Caki2 (cell line): ENCODE data around the gene GTF2H2. TPM values are rescaled to one million over a fixed set of nuclear protein-coding genes. Genes with fewer than 3 reads are reported as not detected.
"Not testable (repeated sequence)": the region's sequence is repeated elsewhere in the genome, so short reads cannot be mapped to it uniquely, and the experiment has no call there.

ENCODE experiments used
- DNase-seq: peaks from one replicate; pipeline ENCODE4 v3.0.0-alpha.2; 2015; ENCODE audit warnings: low read depth
- in situ Hi-C: cut with HindIII; loops from 2 replicates; pipeline ENCODE4 v1.10.0; 2016; ENCODE audit warnings: low sequenced_read_pairs, low pct_unique_long_range_greater_than_20kb, mixed read lengths
- total RNA-seq: library from RNA; depleted of rRNA; stranded (reverse); fragments of >200 nt; shearing (Covaris generic); gene quantifications from 2 replicates; pipeline ENCODE4 v1.2.3, GENCODE V29; 2014; ENCODE audit warnings: low replicate concordance; rRNA removed

The GTF2H2 gene
- total RNA-seq, 1 experiment from 2014 or later, result 30.3 TPM

- in situ Hi-C loops, DNase-seq: not testable (repeated sequence)
Measured at GRCh38 chr5:71020643-71021042, 46.8 kb downstream of the GTF2H2 start.

- DNase-seq, in situ Hi-C loops: not testable (repeated sequence)
Measured at GRCh38 chr5:71018376-71019005, 49.0 kb downstream of the GTF2H2 start.

GRCh38 chr5:71014176-71014575 is 53.3 kb downstream of the GTF2H2 start:
- DNase-seq, result no peak
- in situ Hi-C loops, result no loop called here

GRCh38 chr5:71013575-71013974 is 53.9 kb downstream of the GTF2H2 start:
- in situ Hi-C loops, result no loop called here
- DNase-seq, result no peak

GRCh38 chr5:71011194-71011792 is 56.2 kb downstream of the GTF2H2 start:
- in situ Hi-C loops, result no loop called here
- no peak for DNase-seq

- in situ Hi-C loops, DNase-seq: not testable (repeated sequence)
Measured at GRCh38 chr5:71006983-71007382, 60.5 kb downstream of the GTF2H2 start.

Other genes with a start within 250 kb of the GTF2H2 start
- gene SERF1A, start 167.0 kb downstream of the GTF2H2 start, total RNA-seq, result 7.8 and 9.0 TPM in 2 replicates
- gene SMN1, start 142.6 kb downstream of the GTF2H2 start, total RNA-seq, result 7.5 and 13.1 TPM in 2 replicates
- 1.2 TPM in 1 of 2 replicates, not detected in the other for gene NAIP, start 42.3 kb downstream of the GTF2H2 start, total RNA-seq